ENCODE measurements around the gene ADISSP. TPM values are rescaled to one million over a fixed set of nuclear protein-coding genes. Genes with fewer than 3 reads are reported as not detected.

Gene ADISSP
- total RNA-seq, 1 donor = 15.5 TPM

GRCh38 chr20:3712279-3712873 lies 55.2 kb downstream of the ADISSP start, which contains the start of gene SIGLEC1:
SIGLEC1 (minus strand) TSS chr20:3712600; CDS start chr20:3707128, 5,472 bp downstream.
- peaks cover 52% of the 10 kb centered on the region for H3K4me1 ChIP-seq (ENCODE audit: insufficient read depth, low read length)
- H3K9me3 ChIP-seq (ENCODE audit: low read depth, low read length) = no peaks in the 10 kb centered on the region
- no peaks in the 10 kb centered on the region for H3K27me3 ChIP-seq (ENCODE audit: insufficient read depth, low read length)
- H3K4me3 ChIP-seq (ENCODE audit: low read length) = no peak within 1 kb of the TSS

DNA sequence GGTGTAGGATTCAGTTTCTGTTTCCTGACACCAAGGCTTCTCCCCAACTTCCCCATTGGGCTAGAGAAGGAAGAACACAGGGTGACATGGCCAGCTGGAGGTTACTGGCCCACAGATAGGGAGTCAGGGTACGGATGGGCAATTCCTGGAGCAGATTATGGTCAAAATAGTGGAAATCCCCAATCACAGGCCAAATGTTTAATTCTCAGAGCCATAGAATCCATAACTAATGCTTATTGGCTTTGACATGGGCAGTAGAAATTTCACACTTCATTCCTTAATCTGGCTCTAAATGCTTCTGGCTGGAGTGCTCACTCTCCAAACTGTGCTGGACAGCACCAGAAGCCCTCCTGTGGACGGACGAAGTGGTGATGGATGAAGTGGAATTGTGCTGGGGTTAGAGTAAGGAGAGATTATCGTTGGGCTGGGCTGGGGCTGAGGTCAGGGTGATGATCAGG lies 56.0 kb downstream of the ADISSP start:
- H3K4me3 ChIP-seq (ENCODE audit: low read length) = no peak overlapping the region
- peaks cover 52% of the 10 kb centered on the region for H3K4me1 ChIP-seq (ENCODE audit: insufficient read depth, low read length)
- no peaks in the 10 kb centered on the region for H3K27me3 ChIP-seq (ENCODE audit: insufficient read depth, low read length)
- H3K9me3 ChIP-seq (ENCODE audit: low read depth, low read length) = no peaks in the 10 kb centered on the region

GRCh38 chr20:3710703-3711483 lies 56.7 kb downstream of the ADISSP start:
- Histone ChIP-seq H3K9me3 (ENCODE audit: low read depth, low read length) (no peaks in the 10 kb centered on the region), H3K4me3 (ENCODE audit: low read length) (no peak overlapping the region), H3K4me1 (ENCODE audit: insufficient read depth, low read length) (peaks cover 52% of the 10 kb centered on the region), H3K27me3 (ENCODE audit: insufficient read depth, low read length) (no peaks in the 10 kb centered on the region)

DNA sequence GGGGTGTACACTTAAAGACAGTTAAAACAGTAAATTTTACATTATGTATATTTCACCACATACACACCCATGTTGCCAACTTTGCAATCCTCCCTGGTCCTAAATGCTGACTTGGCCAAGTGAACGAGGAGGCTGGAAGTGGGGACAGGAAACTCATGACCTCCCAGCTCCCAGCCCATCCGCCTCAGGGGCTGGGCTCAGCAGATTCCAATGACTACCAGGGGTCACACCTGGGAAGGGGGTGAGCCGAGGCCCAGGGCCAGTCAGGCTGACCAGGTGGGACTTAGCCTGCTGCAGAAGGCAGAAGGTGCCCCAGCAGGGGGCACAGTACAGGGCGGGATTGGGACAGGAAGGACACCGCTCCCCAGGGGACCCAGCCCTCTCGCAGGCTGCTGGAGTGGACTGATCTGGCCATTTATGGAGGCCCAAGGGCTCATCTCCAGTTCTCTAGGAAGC lies 57.5 kb downstream of the ADISSP start:
- H3K9me3 ChIP-seq (ENCODE audit: low read depth, low read length) = no peaks in the 10 kb centered on the region
- no peak overlapping the region for H3K4me3 ChIP-seq (ENCODE audit: low read length)
- peaks cover 52% of the 10 kb centered on the region for H3K4me1 ChIP-seq (ENCODE audit: insufficient read depth, low read length)
- H3K27me3 ChIP-seq (ENCODE audit: insufficient read depth, low read length) = no peaks in the 10 kb centered on the region

- H3K4me1 ChIP-seq (ENCODE audit: insufficient read depth, low read length) = peaks cover 28% of the 10 kb centered on the region
- no peaks in the 10 kb centered on the region for H3K9me3 ChIP-seq (ENCODE audit: low read depth, low read length)
- H3K27me3 ChIP-seq (ENCODE audit: insufficient read depth, low read length) = no peaks in the 10 kb centered on the region
Observed at GRCh38 chr20:3707508-3707899, 60.0 kb downstream of the ADISSP start.

DNA sequence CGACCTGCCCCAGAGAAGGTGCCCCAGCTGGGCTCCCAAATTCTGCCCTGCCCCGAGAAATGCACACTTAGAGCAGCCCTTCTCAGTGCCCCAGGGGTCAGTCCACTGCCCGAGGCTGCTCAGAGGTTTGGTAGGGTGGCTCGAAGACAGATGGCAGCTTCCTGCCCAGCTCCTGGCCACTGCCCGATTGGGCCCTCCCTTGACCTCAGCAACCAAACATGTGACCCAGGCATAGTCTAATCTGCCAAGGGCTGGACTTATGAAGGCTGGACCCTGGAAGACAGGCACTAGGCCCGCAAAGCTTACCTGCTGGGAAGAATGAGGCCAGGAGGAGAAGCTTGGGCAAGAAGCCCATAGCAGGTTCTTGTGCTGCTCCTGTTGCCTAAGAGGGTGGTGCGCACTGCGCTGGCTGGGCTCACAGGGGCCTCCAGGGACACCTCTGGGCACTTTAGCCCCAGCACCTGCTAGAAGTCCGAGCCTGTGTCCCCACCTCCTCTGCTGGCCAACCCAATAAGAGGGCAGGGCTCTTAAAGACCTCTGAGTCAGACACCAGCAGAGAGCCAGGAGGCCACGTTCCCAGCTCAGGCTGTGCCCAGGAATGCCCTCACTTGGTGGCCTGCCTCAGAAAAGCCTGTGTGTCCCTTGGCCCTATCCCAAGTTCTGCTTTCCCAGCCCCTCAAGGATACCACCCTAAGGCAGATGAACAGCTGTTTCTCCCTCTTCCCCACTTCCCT lies 60.6 kb downstream of the ADISSP start:
- H3K4me1 ChIP-seq (ENCODE audit: insufficient read depth, low read length) = peaks cover 22% of the 10 kb centered on the region
- no peak overlapping the region for H3K4me3 ChIP-seq (ENCODE audit: low read length)
- H3K9me3 ChIP-seq (ENCODE audit: low read depth, low read length) = no peaks in the 10 kb centered on the region
- no peaks in the 10 kb centered on the region for H3K27me3 ChIP-seq (ENCODE audit: insufficient read depth, low read length)

More at GRCh38 chr20:3707508-3707899, 60.0 kb downstream of the ADISSP start:
- no peak overlapping the region for H3K4me3 ChIP-seq (ENCODE audit: low read length)

GRCh38 chr20:3705970-3706739 lies 61.4 kb downstream of the ADISSP start:
- peaks cover 14% of the 10 kb centered on the region for H3K4me1 ChIP-seq (ENCODE audit: insufficient read depth, low read length)
- no peaks in the 10 kb centered on the region for H3K27me3 ChIP-seq (ENCODE audit: insufficient read depth, low read length)
- H3K9me3 ChIP-seq (ENCODE audit: low read depth, low read length) = no peaks in the 10 kb centered on the region
- no peak overlapping the region for H3K4me3 ChIP-seq (ENCODE audit: low read length)

DNA sequence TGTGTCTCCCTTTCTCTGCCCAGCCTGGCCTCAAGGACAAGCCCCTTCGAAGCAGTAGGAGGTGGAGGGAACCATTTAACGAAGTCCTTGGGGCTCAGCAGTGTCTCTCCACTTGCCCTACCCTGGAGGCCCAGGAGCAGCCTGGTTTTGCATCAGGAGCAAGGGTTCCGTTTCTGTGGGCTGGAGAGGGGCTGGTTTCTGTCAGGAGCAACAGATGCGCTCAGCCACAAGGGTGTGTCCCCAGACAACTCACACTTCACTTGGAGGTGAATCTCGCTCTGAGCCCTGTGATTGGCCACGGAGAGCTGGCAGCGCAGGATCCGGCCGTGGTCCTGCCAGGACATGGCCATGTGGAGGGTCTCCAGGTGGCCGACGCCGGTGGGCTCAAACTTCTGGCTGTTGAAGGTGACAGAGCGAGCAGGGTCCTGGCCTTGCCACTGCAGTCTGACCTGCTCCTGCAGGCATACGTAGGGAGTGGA lies 62.0 kb downstream of the ADISSP start:
- Histone ChIP-seq H3K9me3 (ENCODE audit: low read depth, low read length) (no peaks in the 10 kb centered on the region), H3K27me3 (ENCODE audit: insufficient read depth, low read length) (no peaks in the 10 kb centered on the region), H3K4me3 (ENCODE audit: low read length) (no peak overlapping the region), H3K4me1 (ENCODE audit: insufficient read depth, low read length) (peaks cover 9% of the 10 kb centered on the region)

DNA sequence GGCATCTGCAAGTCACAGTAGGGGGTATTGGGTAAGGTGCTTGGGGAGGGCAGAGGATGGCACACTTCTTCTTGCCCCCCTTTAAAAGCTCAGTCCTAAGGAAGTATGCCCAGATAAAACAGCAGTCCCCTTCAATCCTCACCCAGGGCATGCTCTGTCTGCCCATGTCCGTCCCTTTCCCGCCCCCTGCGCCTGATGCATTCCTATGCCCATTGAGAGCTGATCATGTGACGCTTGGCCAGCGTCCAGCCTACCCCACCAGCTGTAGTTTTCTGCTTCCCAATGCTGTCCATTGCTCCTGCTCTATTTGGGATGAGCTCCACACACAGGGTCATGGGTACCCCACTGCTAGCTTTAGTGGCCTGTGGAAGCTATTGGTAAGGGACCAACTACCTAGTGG lies 63.5 kb downstream of the ADISSP start:
- H3K9me3 ChIP-seq (ENCODE audit: low read depth, low read length) = no peaks in the 10 kb centered on the region
- H3K4me1 ChIP-seq (ENCODE audit: insufficient read depth, low read length) = no peaks in the 10 kb centered on the region
- no peaks in the 10 kb centered on the region for H3K27me3 ChIP-seq (ENCODE audit: insufficient read depth, low read length)
- no peak overlapping the region for H3K4me3 ChIP-seq (ENCODE audit: low read length)

Other genes starting within 250 kb of the ADISSP start
- not detected for gene GFRA4, start 104.4 kb downstream of the ADISSP start, total RNA-seq
- under 0.01 TPM for gene ADAM33, start 85.7 kb downstream of the ADISSP start, total RNA-seq
- gene SIGLEC1, start 55.2 kb downstream of the ADISSP start, total RNA-seq = 0.73 TPM
- gene HSPA12B, start 35.1 kb downstream of the ADISSP start, total RNA-seq = not detected
- not detected for gene SPEF1, start 13.7 kb upstream of the ADISSP start, total RNA-seq
- 45.5 TPM for gene CENPB, start 19.0 kb upstream of the ADISSP start, total RNA-seq
- 25.2 TPM for gene CDC25B, start 28.6 kb upstream of the ADISSP start, total RNA-seq
- gene AP5S1, start 52.8 kb upstream of the ADISSP start, total RNA-seq = 3.9 TPM
- 6.0 TPM for gene MAVS, start 79.1 kb upstream of the ADISSP start, total RNA-seq
- 77.3 TPM for gene PANK2, start 121.6 kb upstream of the ADISSP start, total RNA-seq
- 8.8 TPM for gene RNF24, start 247.8 kb upstream of the ADISSP start, total RNA-seq

Measured in mononuclear cell (primary cell).